Naive thymus-derived CD8-positive, alpha-beta T cell (primary cell): Measurements from ENCODE around the gene SCYGR4. TPM values are rescaled to one million over a fixed set of nuclear protein-coding genes. Genes with fewer than 3 reads are reported as not detected.
A peak's percentile ranks its signal among the peaks of the same experiment; 100 is the strongest.

Experiments used
- ATAC-seq, 2 donors: fragments of 150-1000 bp; cut with Tn5 transposase in 1 of 2; sonication (Bioruptor Pico), chemical (Tn5 transposase) in 1 of 2; 1 replicate in 1 of 2; 2 replicates in 1 of 2; pipeline ENCODE4 v1.10.0; 2021; ENCODE audit warnings: mild to moderate bottlenecking in 2 of 2, moderate library complexity in 2 of 2
- POLR2A ChIA-PET: fragments of 350-600 bp; sonication (Branson Sonifier 250); formaldehyde crosslinking; loops from one replicate; lab custom pipeline; 2021; ENCODE audit warnings: antibody characterized with exemption; lab: Charles Lee
- DNase-seq, 10 donors: peaks; one replicate each; pipeline versions ENCODE4 v3.0.0 to v3.0.0-alpha.2; 2020 to 2022
- H3K27ac Mint-ChIP-seq, 10 donors: one replicate each; pipeline ENCODE4 v1.8.0; 2020 to 2022; ENCODE audit warnings: mild to moderate bottlenecking in 10 of 10, mixed read lengths in 10 of 10, moderate library complexity in 4 of 10, inconsistent platforms in 1 of 10
- H3K27me3 Mint-ChIP-seq, 5 donors: one replicate each; pipeline ENCODE4 v1.8.0; 2021 to 2022; ENCODE audit warnings: mixed read lengths in 5 of 5
- H3K36me3 Mint-ChIP-seq, 3 donors: one replicate each; pipeline ENCODE4 v1.8.0; 2020 to 2022; ENCODE audit warnings: mixed read lengths in 3 of 3, mild to moderate bottlenecking in 2 of 3, inconsistent platforms in 1 of 3
- H3K4me1 Mint-ChIP-seq, 4 donors: one replicate each; pipeline ENCODE4 v1.8.0; 2021 to 2022; ENCODE audit warnings: mixed read lengths in 4 of 4
- H3K4me3 Mint-ChIP-seq, 10 donors: one replicate each; pipeline ENCODE4 v1.8.0; 2020 to 2022; ENCODE audit warnings: mild to moderate bottlenecking in 10 of 10, mixed read lengths in 10 of 10, moderate library complexity in 6 of 10, inconsistent platforms in 1 of 10
- H3K9me3 Mint-ChIP-seq, 9 donors: one replicate each; pipeline ENCODE4 v1.8.0; 2020 to 2022; ENCODE audit warnings: mixed read lengths in 9 of 9, mild to moderate bottlenecking in 3 of 9, inconsistent platforms in 1 of 9, moderate library complexity in 1 of 9
- polyA plus RNA-seq, 3 donors: library from polyadenylated mRNA; unstranded; fragments of 300-500 nt; fragmentation: Illumina TruSeq; gene quantifications; one replicate each; pipeline ENCODE4 v1.2.3, GENCODE V29; 2021
- total RNA-seq, 8 experiments: library from RNA in 2 of 8; stranded (reverse) in 2 of 8; gene quantifications; one replicate each; pipeline ENCODE4 v1.2.3 and lab custom pipeline; 2021 to 2026

The SCYGR4 gene
- total and polyA plus RNA-seq, 5 experiments from 2014 or later: not detected

DNA sequence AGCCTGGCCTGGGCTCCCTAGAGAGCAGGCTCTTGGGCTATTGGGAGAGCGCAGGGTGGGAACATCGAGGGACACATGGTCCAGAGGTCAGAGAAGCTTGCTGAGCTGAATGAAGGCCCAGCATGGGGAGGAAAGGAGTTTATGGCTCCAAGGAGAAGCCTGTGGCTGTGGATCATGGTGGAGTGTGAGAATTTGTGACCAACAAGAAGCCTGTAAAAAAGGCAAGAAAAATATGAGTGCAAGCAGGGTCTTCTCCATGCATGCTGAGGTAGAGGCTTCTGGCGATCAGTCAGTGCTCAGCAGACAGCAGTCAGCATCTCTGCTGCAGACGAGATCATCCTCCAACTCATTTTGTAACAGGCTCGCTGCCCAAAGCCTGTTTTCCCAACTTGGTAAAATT, 1.4 kb upstream of the SCYGR4 start:
- no peaks in the 10 kb centered on the region for H3K4me1 Mint-ChIP-seq
- DNase-seq (no peak), ATAC-seq (no peak)
- POLR2A ChIA-PET: no interaction called here
- H3K4me3 Mint-ChIP-seq: no peak overlapping the region
- peak overlapping the region in 1 of 10 donors; percentile 2 for H3K27ac Mint-ChIP-seq
- H3K9me3 Mint-ChIP-seq: peaks cover 0 to 2% (median 0%) of the 10 kb centered on the region in 9 donors
- no peaks in the 10 kb centered on the region for H3K36me3 Mint-ChIP-seq
- peaks cover 14 to 37% (median 23%) of the 10 kb centered on the region in 5 donors for H3K27me3 Mint-ChIP-seq

DNA sequence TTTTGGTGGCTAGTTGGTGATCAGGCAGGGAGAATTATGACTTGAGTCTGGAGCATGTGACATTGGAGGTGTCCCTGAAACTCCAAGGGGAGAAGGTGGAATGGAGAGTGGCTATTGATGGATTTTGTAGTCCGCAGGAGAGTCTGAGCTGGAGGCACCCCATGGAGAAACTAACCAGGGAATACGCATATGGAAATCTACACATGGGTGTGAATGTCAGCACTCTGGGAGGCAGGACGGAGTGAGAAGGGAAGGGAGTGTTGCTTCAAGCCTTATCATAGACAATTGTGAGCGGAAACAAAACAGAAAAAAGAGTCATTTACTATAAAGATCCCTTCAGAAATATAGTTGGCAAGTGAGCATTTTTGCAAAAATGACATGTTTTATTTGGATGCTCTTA, 667 bp upstream of the SCYGR4 start:
- no peak for DNase-seq
- H3K27me3 Mint-ChIP-seq: peaks cover 13 to 34% (median 23%) of the 10 kb centered on the region in 5 donors
- H3K27ac Mint-ChIP-seq: peak overlapping the region in 1 of 10 donors; percentile 13
- peaks cover 0 to 2% (median 0%) of the 10 kb centered on the region in 9 donors for H3K9me3 Mint-ChIP-seq
- H3K4me1 Mint-ChIP-seq: no peaks in the 10 kb centered on the region
- ATAC-seq: no peak
- H3K4me3 Mint-ChIP-seq: no peak overlapping the region
- POLR2A ChIA-PET: no interaction called here
- H3K36me3 Mint-ChIP-seq: no peaks in the 10 kb centered on the region

DNA sequence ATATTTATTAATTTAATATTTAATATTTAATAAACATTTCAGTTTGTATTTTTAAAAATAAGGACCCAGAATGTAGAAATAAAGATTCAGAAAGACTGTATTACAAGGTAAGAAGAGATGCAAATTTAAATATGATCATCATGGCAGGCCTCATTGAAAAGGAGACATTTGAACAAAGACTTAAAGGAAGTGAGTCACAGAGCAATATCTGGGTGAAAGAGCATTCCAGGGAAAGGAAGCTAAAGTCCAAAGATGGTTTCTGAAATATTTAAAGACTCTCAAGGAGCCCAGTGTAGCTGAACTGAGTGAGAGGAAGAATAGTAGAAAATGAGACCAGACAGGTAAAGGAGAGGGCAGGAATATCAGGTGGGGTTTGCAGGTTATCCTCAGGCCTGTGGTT, 5.9 kb downstream of the SCYGR4 start:
- DNase-seq (no peak), ATAC-seq (no peak)
- Mint-ChIP-seq H3K9me3 (peaks cover 0 to 4% (median 0%) of the 10 kb centered on the region in 9 donors), H3K27me3 (peaks cover 0 to 8% (median 3%) of the 10 kb centered on the region in 5 donors), H3K4me1 (no peaks in the 10 kb centered on the region), H3K4me3 (no peak overlapping the region), H3K36me3 (no peaks in the 10 kb centered on the region), H3K27ac (no peak overlapping the region)
- POLR2A ChIA-PET: no interaction called here

DNA sequence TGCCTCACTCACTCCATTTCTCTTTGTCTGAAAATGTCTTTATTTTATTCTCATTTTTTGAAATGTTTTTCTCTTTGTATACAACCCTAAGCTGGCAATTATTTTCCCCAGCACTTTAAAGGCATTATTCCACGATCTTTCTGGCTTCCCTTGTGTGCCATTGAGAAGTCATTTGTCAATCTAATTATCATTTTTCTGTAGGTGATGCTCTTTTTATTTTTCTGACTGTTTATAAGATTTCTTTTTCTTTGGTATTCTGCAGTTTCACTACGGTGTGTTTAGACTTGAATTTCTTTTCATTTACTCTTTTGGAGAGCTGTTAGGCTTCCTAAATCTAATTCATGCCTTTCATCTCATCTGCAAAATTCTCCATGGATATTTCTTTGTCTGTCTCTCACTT, 8.1 kb downstream of the SCYGR4 start:
- H3K36me3 Mint-ChIP-seq: no peaks in the 10 kb centered on the region
- no peak overlapping the region for H3K4me3 Mint-ChIP-seq
- peak overlapping the region in 1 of 10 donors; percentile 7 for H3K27ac Mint-ChIP-seq
- POLR2A ChIA-PET: no interaction called here
- no peaks in the 10 kb centered on the region for H3K4me1 Mint-ChIP-seq
- H3K27me3 Mint-ChIP-seq: peaks cover under 1 to 12% (median 3%) of the 10 kb centered on the region in 5 donors
- peaks cover 0 to 2% (median 0%) of the 10 kb centered on the region in 9 donors for H3K9me3 Mint-ChIP-seq
- no peak for DNase-seq
- ATAC-seq: no peak

- ATAC-seq (no peak), DNase-seq (no peak)
- POLR2A ChIA-PET: no interaction called here
- peaks cover 7 to 13% (median 12%) of the 10 kb centered on the region in 5 donors for H3K27me3 Mint-ChIP-seq
- no peak overlapping the region for H3K27ac Mint-ChIP-seq
- H3K4me3 Mint-ChIP-seq: no peak overlapping the region
- no peaks in the 10 kb centered on the region for H3K36me3 Mint-ChIP-seq
- H3K9me3 Mint-ChIP-seq: peaks cover 0 to 2% (median 0%) of the 10 kb centered on the region in 9 donors
- H3K4me1 Mint-ChIP-seq: no peaks in the 10 kb centered on the region
Measured at GRCh38 chr2:227626580-227627151, 9.4 kb downstream of the SCYGR4 start.

- H3K4me3 Mint-ChIP-seq: no peak overlapping the region
- DNase-seq (no peak), ATAC-seq (no peak)
- peaks cover 7 to 14% (median 12%) of the 10 kb centered on the region in 5 donors for H3K27me3 Mint-ChIP-seq
- POLR2A ChIA-PET: no interaction called here
- no peak overlapping the region for H3K27ac Mint-ChIP-seq
- no peaks in the 10 kb centered on the region for H3K36me3 Mint-ChIP-seq
- H3K9me3 Mint-ChIP-seq: peaks cover 0 to 2% (median 0%) of the 10 kb centered on the region in 9 donors
- no peaks in the 10 kb centered on the region for H3K4me1 Mint-ChIP-seq
Measured at GRCh38 chr2:227627769-227628168, 10.5 kb downstream of the SCYGR4 start.

DNA sequence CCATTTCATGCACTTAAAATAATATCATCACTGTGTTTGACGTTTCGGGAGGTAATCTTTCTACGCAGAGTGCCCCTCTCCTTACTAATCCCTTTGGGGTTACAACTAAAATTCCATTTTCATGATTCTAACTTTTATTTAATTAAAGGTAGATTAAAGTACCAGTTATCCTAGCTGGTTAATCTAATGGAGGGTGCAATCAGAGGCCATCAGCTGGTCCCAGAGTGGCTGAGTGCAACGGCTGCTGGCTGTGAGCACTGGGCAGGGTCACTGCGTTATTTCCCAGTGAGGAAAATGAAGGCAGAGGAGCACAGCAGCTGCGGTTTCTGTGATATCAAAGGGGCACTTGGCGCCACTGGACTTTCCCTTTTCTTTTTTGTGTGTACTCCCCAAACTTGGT, 12.1 kb downstream of the SCYGR4 start:
- H3K4me1 Mint-ChIP-seq: no peaks in the 10 kb centered on the region
- POLR2A ChIA-PET: no interaction called here
- H3K27me3 Mint-ChIP-seq: peaks cover 7 to 14% (median 9%) of the 10 kb centered on the region in 5 donors
- DNase-seq (no peak), ATAC-seq (no peak)
- H3K4me3 Mint-ChIP-seq: no peak overlapping the region
- no peak overlapping the region for H3K27ac Mint-ChIP-seq
- H3K36me3 Mint-ChIP-seq: no peaks in the 10 kb centered on the region
- no peaks in the 10 kb centered on the region for H3K9me3 Mint-ChIP-seq

DNA sequence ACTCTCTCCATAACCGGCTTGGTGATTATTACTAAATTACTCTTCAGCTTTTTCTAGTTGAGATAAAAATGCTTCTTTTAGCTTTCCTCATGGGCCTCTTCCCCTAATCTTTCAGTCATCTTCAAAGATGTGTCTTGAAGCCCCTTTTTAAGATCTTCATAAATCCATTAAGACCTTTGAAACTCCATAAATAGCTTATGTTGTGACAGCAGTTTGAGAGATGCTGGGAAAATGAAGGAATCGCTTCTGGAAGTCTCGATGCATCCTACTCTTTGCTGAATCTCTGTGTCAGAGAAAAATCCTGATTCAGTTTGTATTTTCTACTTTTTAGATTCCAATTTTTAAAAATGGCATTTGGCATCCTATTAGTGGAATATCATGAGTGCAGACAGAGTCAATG, 13.0 kb downstream of the SCYGR4 start:
- no peaks in the 10 kb centered on the region for H3K9me3 Mint-ChIP-seq
- POLR2A ChIA-PET: no interaction called here

GRCh38 chr2:227632827-227633226, 15.5 kb downstream of the SCYGR4 start:
- H3K36me3 Mint-ChIP-seq: no peaks in the 10 kb centered on the region
- DNase-seq: no peak
- no peaks in the 10 kb centered on the region for H3K4me1 Mint-ChIP-seq
- no peak overlapping the region for H3K27ac Mint-ChIP-seq
- H3K27me3 Mint-ChIP-seq: peaks cover 5 to 14% (median 7%) of the 10 kb centered on the region in 5 donors
- no peaks in the 10 kb centered on the region for H3K9me3 Mint-ChIP-seq
- POLR2A ChIA-PET: no interaction called here
- H3K4me3 Mint-ChIP-seq: no peak overlapping the region
- ATAC-seq: no peak

More for the DNA sequence above, 13.0 kb downstream of the SCYGR4 start:
- ATAC-seq: no peak
- Mint-ChIP-seq H3K27ac (no peak overlapping the region), H3K4me3 (no peak overlapping the region), H3K27me3 (peaks cover 7 to 14% (median 9%) of the 10 kb centered on the region in 5 donors), H3K36me3 (no peaks in the 10 kb centered on the region), H3K4me1 (no peaks in the 10 kb centered on the region)
- DNase-seq: no peak

DNA sequence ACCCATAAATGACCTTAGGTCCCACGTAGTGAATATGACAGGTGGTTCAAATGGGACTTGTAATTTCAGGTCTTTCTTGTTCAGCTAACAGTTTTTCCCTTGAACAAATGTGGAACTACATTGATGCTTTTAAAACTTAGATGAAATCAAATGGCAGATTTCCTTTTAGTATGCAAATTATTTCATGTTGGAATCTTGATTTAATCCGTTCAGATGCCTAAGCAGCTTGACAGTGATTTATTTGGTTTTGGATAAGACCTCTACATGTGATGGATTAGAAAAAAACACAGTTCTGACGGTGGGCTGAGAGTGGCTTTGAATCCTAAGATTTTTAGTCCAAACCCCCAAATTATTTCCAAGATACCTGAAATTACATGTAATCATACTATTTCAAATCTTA, 16.9 kb downstream of the SCYGR4 start:
- H3K27me3 Mint-ChIP-seq: peaks cover 4 to 14% (median 5%) of the 10 kb centered on the region in 5 donors
- H3K27ac Mint-ChIP-seq: no peak overlapping the region
- H3K36me3 Mint-ChIP-seq: no peaks in the 10 kb centered on the region
- POLR2A ChIA-PET: no interaction called here
- DNase-seq (no peak), ATAC-seq (no peak)
- no peak overlapping the region for H3K4me3 Mint-ChIP-seq
- H3K4me1 Mint-ChIP-seq: no peaks in the 10 kb centered on the region
- no peaks in the 10 kb centered on the region for H3K9me3 Mint-ChIP-seq

- Mint-ChIP-seq H3K36me3 (no peaks in the 10 kb centered on the region), H3K27ac (peak overlapping the region in 1 of 10 donors; percentile 5), H3K4me1 (no peaks in the 10 kb centered on the region), H3K9me3 (no peaks in the 10 kb centered on the region), H3K27me3 (peaks cover 2 to 6% (median 3%) of the 10 kb centered on the region in 5 donors), H3K4me3 (no peak overlapping the region)
- DNase-seq: no peak
- ATAC-seq: no peak
- POLR2A ChIA-PET: no interaction called here
Measured at GRCh38 chr2:227642656-227643055, 25.4 kb downstream of the SCYGR4 start.

DNA sequence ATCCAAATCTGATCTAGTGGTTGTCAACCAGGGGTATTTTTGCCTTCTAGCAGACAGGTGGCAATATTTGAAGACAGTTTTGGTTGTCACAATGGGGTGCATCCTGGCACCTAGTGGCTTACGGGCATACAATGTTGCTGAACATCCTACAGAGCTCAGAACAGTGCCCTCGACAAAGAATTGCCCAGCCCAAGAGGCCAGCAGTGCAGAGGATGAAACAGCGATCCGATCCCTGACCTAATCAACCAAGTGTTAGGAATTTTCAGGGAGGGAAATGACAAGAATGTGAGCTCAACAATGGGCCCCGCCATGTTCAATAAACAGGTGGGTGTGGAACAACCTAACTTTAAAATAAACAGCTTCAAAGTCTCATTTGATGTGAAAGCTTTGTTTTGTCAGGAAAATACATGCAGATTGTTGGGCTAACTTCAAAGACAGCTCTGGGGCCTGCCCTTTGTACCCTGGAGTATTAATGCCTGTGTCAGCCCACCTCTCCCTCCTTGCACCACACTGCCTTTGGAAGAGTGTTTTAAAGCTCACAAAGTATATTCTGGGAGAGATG, 26.8 kb downstream of the SCYGR4 start:
- POLR2A ChIA-PET: no interaction called here
- Mint-ChIP-seq H3K4me1 (no peaks in the 10 kb centered on the region), H3K4me3 (no peak overlapping the region), H3K27ac (peak overlapping the region in 1 of 10 donors; percentile 13), H3K27me3 (peaks cover 2 to 20% (median 3%) of the 10 kb centered on the region in 5 donors), H3K36me3 (no peaks in the 10 kb centered on the region), H3K9me3 (no peaks in the 10 kb centered on the region)
- ATAC-seq: no peak
- no peak for DNase-seq

GRCh38 chr2:227653419-227653818, 36.1 kb downstream of the SCYGR4 start:
- POLR2A ChIA-PET: no interaction called here
- Mint-ChIP-seq H3K9me3 (no peaks in the 10 kb centered on the region), H3K27me3 (peaks cover 0 to 10% (median 2%) of the 10 kb centered on the region in 5 donors), H3K27ac (no peak overlapping the region), H3K4me3 (no peak overlapping the region), H3K4me1 (no peaks in the 10 kb centered on the region), H3K36me3 (no peaks in the 10 kb centered on the region)
- no peak for DNase-seq
- no peak for ATAC-seq

GRCh38 chr2:227654426-227654825, 37.1 kb downstream of the SCYGR4 start:
- no peak for ATAC-seq
- Mint-ChIP-seq H3K4me1 (no peaks in the 10 kb centered on the region), H3K36me3 (no peaks in the 10 kb centered on the region), H3K9me3 (no peaks in the 10 kb centered on the region), H3K27ac (no peak overlapping the region), H3K4me3 (no peak overlapping the region), H3K27me3 (peaks cover 0 to 5% (median 0%) of the 10 kb centered on the region in 5 donors)
- no peak for DNase-seq
- POLR2A ChIA-PET: no interaction called here
